ENCODE data around the gene CLCN5. TPM values are rescaled to one million over a fixed set of nuclear protein-coding genes. Genes with fewer than 3 reads are reported as not detected.

CLCN5 gene
- 1 to 10 TPM; 5.0 to 7.5 (median 6.6) TPM for total RNA-seq

DNA sequence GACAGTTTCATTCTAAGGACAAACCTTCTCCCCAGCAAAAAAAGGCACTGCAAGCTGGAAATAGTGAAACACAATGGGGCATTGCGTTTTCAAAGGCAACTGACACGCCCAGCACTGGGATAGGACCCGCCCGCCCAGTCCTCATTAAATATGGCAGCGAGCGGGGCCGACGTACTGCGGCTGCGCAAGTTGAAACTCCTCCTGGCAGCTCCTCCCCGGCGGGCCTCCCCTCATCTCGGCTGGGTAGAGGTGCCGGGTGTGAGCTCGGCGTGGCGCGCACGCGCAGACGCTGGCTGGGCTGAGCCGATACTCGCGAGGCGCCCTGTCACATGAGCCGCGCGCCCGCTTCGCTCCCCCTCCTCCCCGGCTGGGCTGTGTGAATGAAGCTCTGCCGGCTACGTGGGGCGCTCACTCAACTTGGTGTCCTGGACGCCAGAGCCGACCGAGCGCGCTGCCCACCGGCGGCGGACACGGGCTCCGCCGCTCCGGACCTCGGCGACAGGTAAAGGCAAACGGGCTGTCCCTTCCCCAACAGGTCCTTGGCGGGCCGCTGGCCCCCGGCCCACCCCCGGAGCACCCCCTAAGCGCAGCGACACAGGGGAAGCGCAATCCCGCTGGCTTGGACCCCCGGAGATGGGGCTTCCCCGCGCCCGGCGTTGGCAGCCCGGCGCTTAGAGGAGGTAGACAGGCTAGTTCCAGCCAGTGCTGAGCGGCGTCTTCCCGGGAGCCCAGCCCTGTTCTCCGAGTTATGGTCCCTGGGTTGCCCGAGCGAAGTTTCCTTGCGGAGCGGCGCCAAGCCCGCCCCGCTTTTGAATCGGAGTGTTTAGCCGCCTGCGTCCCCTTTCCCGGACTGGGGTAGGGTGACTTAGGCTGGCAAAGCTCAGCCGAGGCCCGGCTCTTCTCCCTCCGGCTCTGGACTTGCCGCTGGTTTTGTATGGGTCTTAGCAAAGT is at the start of gene CLCN5:
Gene CLCN5, plus strand, starts transcription at position 306 of the 951 bp plus-strand sequence. CDS start 2,703 bp downstream, outside the sequence.
- DNase-seq (ENCODE audit: low spot score in 2 of 2), result peak; percentile 91 to 94
- Histone ChIP-seq H3K36me3 (no peaks in the 10 kb centered on the region), H3K4me1 (no peaks in the 10 kb centered on the region), H3K9me3 (no peaks in the 10 kb centered on the region), H3K4me3 (peak within 1 kb of the TSS; percentile 66 to 69 (median 67)), H3K27ac (peak within 1 kb of the TSS; percentile 65 to 74), H3K27me3 (peaks cover 0 to 17% of the 10 kb centered on the region in 2 donors)
- intact Hi-C loops (cut with DNase I; ENCODE audit: low total_unique reads), result no loop called here
- peak in 1 of 3 donors; percentile 34 for TF ChIP-seq POLR2AphosphoS5 (IDR thresholded peaks at IDR 0.05)
- TF ChIP-seq, protein P1, sequence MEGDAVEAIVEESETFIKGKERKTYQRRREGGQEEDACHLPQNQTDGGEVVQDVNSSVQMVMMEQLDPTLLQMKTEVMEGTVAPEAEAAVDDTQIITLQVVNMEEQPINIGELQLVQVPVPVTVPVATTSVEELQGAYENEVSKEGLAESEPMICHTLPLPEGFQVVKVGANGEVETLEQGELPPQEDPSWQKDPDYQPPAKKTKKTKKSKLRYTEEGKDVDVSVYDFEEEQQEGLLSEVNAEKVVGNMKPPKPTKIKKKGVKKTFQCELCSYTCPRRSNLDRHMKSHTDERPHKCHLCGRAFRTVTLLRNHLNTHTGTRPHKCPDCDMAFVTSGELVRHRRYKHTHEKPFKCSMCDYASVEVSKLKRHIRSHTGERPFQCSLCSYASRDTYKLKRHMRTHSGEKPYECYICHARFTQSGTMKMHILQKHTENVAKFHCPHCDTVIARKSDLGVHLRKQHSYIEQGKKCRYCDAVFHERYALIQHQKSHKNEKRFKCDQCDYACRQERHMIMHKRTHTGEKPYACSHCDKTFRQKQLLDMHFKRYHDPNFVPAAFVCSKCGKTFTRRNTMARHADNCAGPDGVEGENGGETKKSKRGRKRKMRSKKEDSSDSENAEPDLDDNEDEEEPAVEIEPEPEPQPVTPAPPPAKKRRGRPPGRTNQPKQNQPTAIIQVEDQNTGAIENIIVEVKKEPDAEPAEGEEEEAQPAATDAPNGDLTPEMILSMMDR (IDR thresholded peaks at IDR 0.05), result no peak

DNA sequence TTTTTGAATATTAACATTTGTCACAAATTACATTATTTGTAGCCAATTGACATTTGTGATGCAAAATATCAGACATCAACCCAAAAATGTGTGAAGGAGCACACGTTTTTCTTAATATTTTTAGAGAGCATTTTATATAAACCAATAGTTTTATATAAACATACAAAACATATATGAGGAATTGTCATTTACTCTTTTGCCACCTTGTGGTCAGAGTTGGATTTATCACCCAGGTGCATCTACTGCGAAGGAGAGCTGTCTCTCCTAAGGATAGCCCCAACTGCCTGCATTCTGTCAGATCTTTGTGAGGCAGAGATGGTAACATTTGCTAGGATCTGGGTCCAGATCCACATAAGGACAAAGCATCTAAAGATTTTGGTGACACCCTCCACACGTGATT is 45.6 kb upstream of the CLCN5 start:
- Histone ChIP-seq H3K9me3 (no peaks in the 10 kb centered on the region), H3K27me3 (peaks cover 0 to 56% of the 10 kb centered on the region in 2 donors), H3K4me1 (no peaks in the 10 kb centered on the region), H3K27ac (no peak overlapping the region), H3K36me3 (no peaks in the 10 kb centered on the region), H3K4me3 (no peak overlapping the region)
- no peak for DNase-seq (ENCODE audit: low spot score in 2 of 2)
- intact Hi-C loops (cut with DNase I; ENCODE audit: low total_unique reads), result no loop called here
- TF ChIP-seq POLR2A (IDR thresholded peaks at IDR 0.05), result no peak
- TF ChIP-seq, protein P1 (IDR thresholded peaks at IDR 0.05), result peak in 1 of 3 donors; percentile 42

DNA sequence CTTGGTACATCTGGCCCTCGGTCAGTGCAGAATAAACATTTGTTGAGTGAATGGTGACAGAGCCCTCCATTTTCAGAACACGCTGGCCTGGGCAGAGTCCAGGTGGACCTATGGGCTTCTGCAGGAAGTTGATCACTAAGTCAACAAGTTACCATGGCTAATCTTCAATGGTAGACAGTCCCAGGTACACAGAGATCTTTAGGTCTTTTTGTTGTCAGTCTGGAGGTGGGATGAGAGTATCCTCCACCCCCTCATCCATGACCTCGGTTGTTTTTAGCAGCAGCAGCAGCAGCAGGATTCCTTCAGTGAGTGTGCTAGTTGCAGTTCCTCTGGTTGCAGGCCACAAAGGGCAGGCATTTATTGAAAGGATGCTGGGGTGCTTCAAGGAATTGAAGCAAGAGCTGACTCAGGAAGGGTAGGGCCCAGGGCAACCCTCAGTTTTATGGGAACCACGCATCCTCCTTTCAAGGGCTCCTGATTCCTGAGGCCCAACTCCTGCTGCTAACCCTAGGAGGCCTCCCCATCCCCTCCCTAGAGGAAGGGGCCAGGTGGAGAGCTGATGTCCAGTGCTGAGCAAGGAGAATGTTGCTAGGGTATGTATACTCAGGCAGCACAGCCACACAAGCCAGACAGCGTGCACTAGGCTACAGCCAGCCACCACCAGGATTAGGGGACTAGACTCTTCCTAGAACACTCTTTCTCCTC is 44.8 kb upstream of the CLCN5 start:
- peaks cover 0 to 49% of the 10 kb centered on the region in 2 donors for H3K27me3 ChIP-seq
- TF ChIP-seq POLR2AphosphoS5 (IDR thresholded peaks at IDR 0.05), result no peak
- TF ChIP-seq, protein P1 (IDR thresholded peaks at IDR 0.05), result no peak
- no peak for TF ChIP-seq POLR2A (IDR thresholded peaks at IDR 0.05)
- no peak overlapping the region for H3K4me3 ChIP-seq
- DNase-seq (ENCODE audit: low spot score in 2 of 2), result no peak
- no peaks in the 10 kb centered on the region for H3K9me3 ChIP-seq
- peak overlapping the region; percentile 79 to 90 for H3K27ac ChIP-seq
- intact Hi-C loops (cut with DNase I; ENCODE audit: low total_unique reads), result no loop called here
- H3K4me1 ChIP-seq, result no peaks in the 10 kb centered on the region
- H3K36me3 ChIP-seq, result no peaks in the 10 kb centered on the region

DNA sequence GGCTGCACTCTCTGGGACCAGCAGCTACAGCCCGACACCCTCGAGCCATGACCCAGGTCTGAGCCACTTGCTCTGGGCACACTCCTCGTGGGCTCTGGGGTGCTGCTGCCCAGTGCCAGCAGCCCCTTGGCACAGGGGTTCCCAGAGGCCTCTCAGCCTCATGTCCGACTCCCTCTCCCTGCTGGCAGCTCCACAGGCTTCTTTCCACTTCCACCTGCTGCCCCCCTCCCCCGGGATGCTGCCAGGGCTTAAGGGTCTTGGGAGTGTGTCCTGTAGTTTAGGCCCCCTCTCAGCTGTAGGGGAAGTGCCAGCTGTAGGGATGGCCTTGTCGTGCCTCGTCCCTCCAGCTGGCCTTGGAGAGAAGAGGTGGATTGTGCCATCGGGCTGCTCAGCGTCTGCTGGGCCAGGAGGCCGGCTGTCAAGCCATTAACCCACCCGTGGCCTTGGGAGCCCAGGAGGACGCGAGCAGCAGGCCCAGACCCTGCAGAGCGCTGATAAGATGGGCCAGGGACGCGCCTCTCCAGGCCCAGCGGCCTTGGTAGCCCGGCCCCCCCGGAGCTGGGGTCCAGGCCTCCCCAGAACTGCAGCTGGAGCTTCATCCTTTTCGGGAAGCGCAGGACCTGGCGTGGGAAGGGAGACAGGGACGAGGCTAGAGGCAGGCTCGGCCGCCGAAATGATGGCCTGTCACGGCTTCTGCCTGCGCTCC is 44.1 kb upstream of the CLCN5 start:
- H3K27me3 ChIP-seq, result peaks cover 0 to 47% of the 10 kb centered on the region in 2 donors
- peak overlapping the region; percentile 79 to 90 for H3K27ac ChIP-seq
- intact Hi-C loops (cut with DNase I; ENCODE audit: low total_unique reads), result no loop called here
- H3K36me3 ChIP-seq, result no peaks in the 10 kb centered on the region
- H3K9me3 ChIP-seq, result no peaks in the 10 kb centered on the region
- H3K4me1 ChIP-seq, result no peaks in the 10 kb centered on the region
- TF ChIP-seq POLR2A (IDR thresholded peaks at IDR 0.05) (no peak), POLR2AphosphoS5 (IDR thresholded peaks at IDR 0.05) (no peak)
- TF ChIP-seq, protein P1 (IDR thresholded peaks at IDR 0.05), result no peak
- peak overlapping the region; percentile 63 to 74 (median 63) for H3K4me3 ChIP-seq
- DNase-seq (ENCODE audit: low spot score in 2 of 2), result no peak

Measured in breast epithelium (tissue), 4 donors.